Smooth muscle cell of the brain vasculature (primary cell): Measurements from ENCODE around the gene MALL.
A peak's percentile ranks its signal among the peaks of the same experiment; 100 is the strongest.
"Not testable (repeated sequence)": the region's sequence is repeated elsewhere in the genome, so short reads cannot be mapped to it uniquely, and the experiment has no call there.

Experiments used
- DNase-seq: peaks from one replicate; pipeline ENCODE4 v3.0.0-alpha.2; 2012; ENCODE audit warnings: low read depth, low spot score

Gene MALL

GRCh38 chr2:110115291-110116032 lies at the start of gene MALL:
Gene MALL (minus strand): TSS chr2:110115822. CDS start chr2:110115792, 30 bp downstream.
- no peak for DNase-seq

DNA sequence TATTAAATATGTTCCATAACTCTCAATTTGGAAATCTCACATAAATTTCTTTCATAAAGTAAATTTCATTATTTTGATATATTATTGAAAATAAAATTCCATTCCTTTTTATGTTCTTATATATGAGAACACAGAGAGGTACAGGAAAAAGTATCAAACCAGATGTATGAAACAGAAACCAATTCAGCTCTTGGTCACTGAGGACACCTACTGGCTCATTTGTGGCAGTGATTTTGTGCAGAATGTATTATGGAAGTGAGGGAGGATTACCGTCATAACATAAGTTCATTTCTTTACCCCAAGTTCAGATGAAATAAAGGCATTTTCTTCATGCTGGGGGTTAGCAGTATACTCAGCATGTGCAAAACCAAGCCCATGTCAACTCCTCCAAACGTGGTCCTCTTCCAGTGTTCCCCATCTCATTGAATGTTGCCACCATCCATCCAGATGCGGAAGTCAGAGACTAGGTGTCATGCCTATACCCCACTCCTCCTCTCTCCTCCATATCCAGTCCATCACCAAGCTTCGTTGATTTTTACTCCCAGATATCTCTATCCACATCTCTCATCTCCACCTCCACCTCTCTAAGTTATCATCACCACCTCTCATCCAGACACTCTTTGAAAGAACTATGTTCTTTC lies 41.7 kb upstream of the MALL start:
- DNase-seq: peak; percentile 24

- not testable (repeated sequence) for DNase-seq
Measured at GRCh38 chr2:110154828-110155227, 39.2 kb upstream of the MALL start.

DNA sequence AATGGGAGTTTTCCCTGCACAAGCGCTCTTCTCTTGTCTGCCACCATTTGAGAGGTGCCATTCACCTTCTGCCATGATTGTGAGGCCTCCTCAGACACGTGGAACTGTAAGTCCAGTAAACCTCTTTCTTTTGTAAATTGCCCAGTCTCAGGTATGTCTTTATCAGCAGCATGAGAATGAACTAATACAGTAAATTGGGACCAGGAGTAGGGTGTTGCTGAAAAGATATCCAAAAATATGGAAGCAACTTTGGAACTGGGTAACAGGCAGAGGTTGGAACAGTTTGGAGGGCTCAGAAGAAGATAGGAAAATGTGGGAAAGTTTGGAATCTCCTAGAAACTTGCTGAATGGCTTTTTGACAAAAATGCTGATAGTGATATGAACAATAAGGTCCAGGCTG lies 38.6 kb upstream of the MALL start:
- DNase-seq: not testable (repeated sequence)

GRCh38 chr2:110153416-110153815 lies 37.8 kb upstream of the MALL start:
- DNase-seq: no peak

DNA sequence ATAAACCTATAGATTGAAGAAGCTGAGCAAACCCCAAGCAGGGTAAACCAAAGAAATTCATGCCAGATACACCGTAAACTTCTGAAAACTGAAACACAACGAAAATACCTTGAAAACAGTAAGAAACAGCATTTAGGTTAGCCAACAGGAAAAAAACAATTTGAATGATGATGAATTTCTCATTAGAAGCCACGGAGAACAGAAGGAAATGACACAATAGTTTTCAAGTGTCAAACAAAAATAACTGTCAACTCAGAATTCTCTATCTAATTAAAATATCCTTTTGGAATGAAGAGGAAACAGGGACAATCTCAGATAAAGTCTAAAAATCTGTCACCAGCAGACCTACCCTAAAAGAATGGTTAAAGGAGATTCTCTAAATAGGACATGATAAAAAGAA lies 37.3 kb upstream of the MALL start:
- no peak for DNase-seq

DNA sequence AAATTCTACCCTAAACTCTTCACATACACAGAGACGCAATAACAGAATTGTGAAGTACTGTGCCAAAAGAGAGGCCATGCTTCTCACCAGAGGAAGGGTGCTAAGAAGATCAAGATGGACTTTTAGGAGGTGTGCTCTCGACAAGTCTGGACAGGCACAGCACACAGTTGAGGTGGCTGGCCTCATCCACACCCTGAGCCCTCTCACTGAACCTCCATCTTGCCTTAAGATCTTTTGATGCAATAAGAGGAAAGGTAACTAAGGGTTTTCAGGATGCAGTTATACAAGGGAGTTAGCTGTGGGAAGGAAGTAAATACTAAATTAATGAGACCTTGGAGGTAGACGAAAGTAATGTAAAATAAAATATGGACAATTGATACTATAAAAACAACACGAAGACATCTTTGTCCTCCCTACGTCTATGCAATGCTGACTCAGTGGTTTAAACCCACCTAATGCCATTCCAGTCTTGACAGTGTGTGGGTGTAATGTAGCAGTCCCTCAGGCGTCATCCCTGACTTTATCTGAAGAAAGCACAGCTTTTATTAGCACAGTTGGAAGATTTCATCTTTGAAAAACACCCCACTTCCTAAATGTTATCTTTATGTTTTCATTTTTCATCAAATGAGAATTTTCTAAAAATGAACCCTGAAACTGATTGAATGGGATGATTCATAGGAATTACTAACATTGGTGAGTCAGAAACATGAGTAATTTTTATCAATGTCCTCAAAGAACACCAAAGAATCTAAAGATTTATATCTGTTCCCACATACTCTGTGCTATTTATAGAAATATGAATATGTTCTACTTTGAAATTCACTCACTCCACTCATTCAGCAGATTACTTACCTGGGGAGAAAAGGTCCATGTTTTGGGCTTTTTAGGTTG lies 34.0 kb upstream of the MALL start:
- DNase-seq: no peak

DNA sequence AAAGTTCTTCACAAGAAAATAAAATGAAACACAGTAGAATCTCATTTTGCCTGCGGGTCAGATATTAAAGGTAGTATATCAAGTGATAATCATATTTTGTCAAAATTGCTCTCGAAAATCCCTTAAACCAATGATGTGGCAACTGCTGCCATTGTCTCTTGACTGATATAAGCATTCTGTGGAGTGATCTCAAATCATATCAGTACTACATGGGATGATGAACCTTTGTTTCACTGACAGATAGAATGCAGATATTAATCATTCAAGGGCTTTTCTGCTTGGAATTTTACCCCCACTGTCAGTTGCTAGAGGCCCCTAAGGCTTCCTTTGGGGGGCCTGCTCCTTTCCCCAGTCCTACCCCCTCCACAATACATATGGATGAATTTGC lies 31.3 kb upstream of the MALL start:
- no peak for DNase-seq

GRCh38 chr2:110146183-110146944 lies 30.7 kb upstream of the MALL start:
- no peak for DNase-seq

DNA sequence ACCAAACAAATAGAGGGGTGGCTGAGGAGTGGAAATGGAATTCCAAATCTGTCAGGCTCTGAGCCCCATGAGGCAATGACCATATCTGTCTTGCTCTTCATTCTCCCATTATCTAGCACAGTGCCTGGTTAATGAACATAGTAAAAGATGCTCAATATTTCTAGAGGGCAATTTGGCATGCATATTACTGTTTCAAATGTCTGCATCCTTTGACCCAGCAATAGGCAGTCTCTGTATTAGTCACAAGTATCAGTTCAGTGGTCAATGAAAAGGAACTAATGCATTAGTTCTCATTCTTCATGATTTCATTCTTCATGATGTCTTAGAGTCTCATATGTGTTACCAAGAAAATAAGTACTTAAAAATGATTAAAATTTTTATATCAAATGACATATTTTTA lies 28.4 kb upstream of the MALL start:
- no peak for DNase-seq

- no peak for DNase-seq
Measured at GRCh38 chr2:110140401-110140800, 24.8 kb upstream of the MALL start.

DNA sequence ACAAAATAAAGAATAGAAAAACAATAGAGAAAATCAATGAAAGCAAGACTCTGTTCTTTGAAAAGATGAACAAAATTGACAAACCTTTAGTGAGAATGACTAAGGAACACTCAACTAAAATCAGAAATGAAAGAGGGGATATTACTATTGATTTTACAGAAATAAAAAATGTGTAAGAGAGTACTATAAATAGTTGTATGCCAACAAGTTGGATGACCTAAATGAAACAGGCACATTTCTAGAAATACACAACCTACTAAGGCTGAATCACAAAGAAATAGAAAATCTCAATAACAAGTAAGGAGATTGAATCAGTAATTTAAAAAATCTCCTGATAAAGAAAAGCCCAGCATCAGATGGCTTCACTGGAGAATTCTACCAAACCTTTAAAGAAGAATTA lies 18.4 kb upstream of the MALL start:
- no peak for DNase-seq

- no peak for DNase-seq
Measured at GRCh38 chr2:110131166-110131565, 15.5 kb upstream of the MALL start.

DNA sequence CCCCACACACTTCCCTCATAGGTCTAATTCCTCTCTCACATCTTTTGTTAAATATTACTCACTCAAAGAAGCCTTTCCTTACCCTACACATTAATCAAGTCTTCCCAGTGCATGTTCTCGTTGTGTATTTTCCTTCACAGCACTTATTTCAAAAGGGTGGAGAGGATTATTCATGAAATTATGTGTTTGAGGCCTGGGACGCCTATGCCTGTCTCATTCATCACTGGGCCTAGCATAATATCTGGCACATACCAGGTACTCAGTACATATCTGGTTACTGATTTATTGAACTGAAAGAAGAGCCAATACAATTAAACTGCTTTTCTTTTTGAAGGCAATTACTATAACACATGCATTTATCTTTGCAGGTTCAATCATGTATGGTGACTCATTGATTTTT lies 15.1 kb upstream of the MALL start:
- DNase-seq: no peak

DNA sequence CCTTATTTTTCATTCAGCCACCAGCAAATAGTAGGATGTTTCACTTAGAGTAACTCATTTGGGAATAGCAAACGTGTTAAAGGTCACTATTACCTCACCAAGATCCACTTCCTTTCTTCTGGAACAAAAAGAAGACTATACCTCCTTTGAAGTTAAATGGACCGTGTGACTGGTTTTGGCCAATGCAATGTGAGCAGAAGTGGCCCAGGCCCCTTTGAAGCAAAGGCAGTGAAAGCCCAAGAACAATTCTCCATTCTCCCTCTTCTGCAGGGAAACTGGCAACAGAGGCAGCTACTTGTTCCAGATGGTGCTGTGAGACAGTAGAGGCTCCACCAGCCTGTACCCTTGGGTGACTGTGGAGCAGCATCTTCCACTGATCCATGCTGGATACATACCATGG lies 11.3 kb upstream of the MALL start:
- no peak for DNase-seq

DNA sequence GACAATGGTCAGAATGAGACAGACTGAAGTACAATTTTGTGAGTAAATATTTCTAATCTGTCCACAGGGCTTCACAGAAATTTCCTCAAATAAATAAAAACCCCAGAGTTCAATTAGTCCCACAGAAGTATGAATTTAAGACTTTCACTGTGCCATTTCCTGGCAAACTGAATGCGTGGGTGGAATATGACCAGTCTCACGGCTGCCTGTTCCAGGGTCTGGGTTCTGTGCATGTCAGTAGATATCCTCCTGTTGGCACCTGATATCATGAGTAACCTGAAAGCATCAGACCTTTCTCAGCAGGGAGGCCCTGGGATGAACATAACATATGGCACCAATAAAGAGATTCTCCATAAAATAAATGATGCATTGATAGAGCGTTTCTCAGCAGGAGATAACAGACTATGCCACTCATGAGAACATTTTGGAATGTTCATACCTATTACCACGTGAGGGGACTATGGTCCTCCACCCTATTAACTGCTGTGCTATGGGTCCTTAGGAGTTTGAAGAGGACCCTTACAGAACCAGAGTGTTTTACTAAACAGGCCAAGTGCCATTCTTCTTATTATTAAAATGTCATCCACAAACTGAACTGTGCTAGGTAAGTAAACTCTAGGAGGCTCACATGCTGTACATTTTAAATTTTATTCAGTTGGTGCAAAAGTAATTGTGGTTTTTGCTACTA lies 10.6 kb upstream of the MALL start:
- DNase-seq: no peak

DNA sequence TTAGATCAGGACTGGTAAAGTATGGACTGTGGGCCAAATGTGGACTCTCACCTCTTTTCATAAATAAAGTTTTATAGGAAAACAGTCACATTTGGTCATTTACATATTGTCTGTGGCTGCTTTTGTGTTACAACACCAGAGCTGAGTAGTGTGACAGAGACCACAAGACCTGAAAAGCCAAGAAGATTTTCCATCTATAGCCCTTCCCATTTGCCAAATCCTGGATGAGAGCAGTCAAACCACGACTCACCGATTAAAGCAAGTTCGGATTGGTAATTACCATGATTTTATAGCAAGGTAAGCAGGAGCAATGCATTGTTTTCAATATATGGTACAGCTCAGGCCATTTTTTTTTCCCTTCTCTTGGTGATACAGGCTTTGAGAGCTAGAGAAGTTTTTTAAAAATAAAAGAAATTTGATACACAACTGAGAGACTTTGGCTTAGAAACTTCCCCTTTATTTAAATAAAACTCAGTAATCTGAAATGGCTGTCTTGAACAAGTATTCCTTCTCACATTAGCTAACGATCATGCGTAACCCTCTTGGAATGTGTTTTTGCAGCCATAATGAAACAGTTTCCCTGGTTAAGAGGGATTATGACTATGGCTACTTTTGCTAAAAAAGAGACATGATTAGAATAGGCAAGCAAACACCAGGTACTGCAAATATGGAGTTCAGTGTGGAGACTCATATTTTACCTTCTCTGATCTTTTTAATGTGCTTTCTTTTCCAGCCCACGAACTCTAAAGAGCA lies 9.5 kb upstream of the MALL start:
- DNase-seq: no peak

GRCh38 chr2:110124038-110124825 lies 8.6 kb upstream of the MALL start:
- no peak for DNase-seq

- no peak for DNase-seq
Measured at GRCh38 chr2:110121592-110121991, 6.0 kb upstream of the MALL start.

GRCh38 chr2:110121052-110121334 lies 5.4 kb upstream of the MALL start:
- DNase-seq: no peak
